OCI-LY1 (cell line): Measurements from ENCODE around the gene MOSMO.

ENCODE experiments used
- CTCF ChIP-seq: fragments of 200-600 bp; sonication (generic), shearing (Covaris generic); IDR thresholded peaks from 2 replicates; pipeline ENCODE4 v1.5.1; 2017; ENCODE audit warnings: mild to moderate bottlenecking, antibody characterized with exemption, low read length, moderate library complexity, mixed read lengths
- EZH2 ChIP-seq: fragments of 200-600 bp; sonication (generic), shearing (Covaris generic); IDR thresholded peaks from 2 replicates; pipeline ENCODE4 v1.8.0; 2017; ENCODE audit warnings: borderline replicate concordance, mixed run types, mild to moderate bottlenecking, antibody characterized with exemption, low read length, moderate library complexity, mixed read lengths

GRCh38 chr16:21997697-21998480 is 10.0 kb upstream of the MOSMO start:
- TF ChIP-seq CTCF (no peak), EZH2 (no peak)
